CD14-positive monocyte (primary cell): ENCODE measurements around the gene RIMS3. TPM values are rescaled to one million over a fixed set of nuclear protein-coding genes. Genes with fewer than 3 reads are reported as not detected.

ENCODE experiments used
- DNase-seq, 3 donors: peaks; one replicate each; pipeline ENCODE4 v3.0.0-alpha.2; 2011 to 2022
- H2AFZ ChIP-seq: 2 replicates; pipeline ENCODE4 v1.6.0; 2012; ENCODE audit warnings: mild to moderate bottlenecking, low read depth, low read length, inconsistent platforms; ENCODE audit not compliant: insufficient read depth, poor library complexity, severe bottlenecking
- H3K27ac ChIP-seq, 2 donors: 1 replicate in 1 of 2; 2 replicates in 1 of 2; pipeline ENCODE4 v1.5.1; 2012 to 2013; ENCODE audit warnings: low read length in 2 of 2, control low read depth in 1 of 2, inconsistent platforms in 1 of 2, low read depth in 1 of 2, mild to moderate bottlenecking in 1 of 2
- H3K27me3 ChIP-seq, 2 donors: one replicate each; pipeline versions ENCODE4 v1.6.0 to v1.6.1; 2011 to 2013; ENCODE audit warnings: low read length in 2 of 2; ENCODE audit not compliant: control insufficient read depth in 2 of 2, insufficient read depth in 2 of 2
- H3K36me3 ChIP-seq, 2 donors: replicated peaks in 1 of 2; 1 replicate in 1 of 2; 2 replicates in 1 of 2; pipeline versions ENCODE4 v1.5.1 to v1.6.1; 2012 to 2013; ENCODE audit warnings: low read length in 2 of 2, control low read depth in 1 of 2, inconsistent platforms in 1 of 2, mild to moderate bottlenecking in 1 of 2; ENCODE audit not compliant: insufficient read depth in 2 of 2, control insufficient read depth in 1 of 2
- H3K4me1 ChIP-seq, 2 donors: 1 replicate in 1 of 2; 2 replicates in 1 of 2; pipeline versions ENCODE4 v1.5.1 to v1.6.1; 2012 to 2013; ENCODE audit warnings: low read length in 2 of 2, control low read depth in 1 of 2, inconsistent platforms in 1 of 2, mild to moderate bottlenecking in 1 of 2, moderate library complexity in 1 of 2; ENCODE audit not compliant: insufficient read depth in 2 of 2, control insufficient read depth in 1 of 2
- H3K4me2 ChIP-seq: replicated peaks from 2 replicates; pipeline ENCODE3; 2012; ENCODE audit warnings: low read length, moderate library complexity, mild to moderate bottlenecking; ENCODE audit not compliant: poor library complexity, severe bottlenecking; ENCODE audit errors: extremely low read depth
- H3K4me3 ChIP-seq, 3 experiments: fragments of 200-600 bp in 1 of 3; sonication (generic) in 1 of 3; replicated peaks in 1 of 3; 1 replicate in 2 of 3; 2 replicates in 1 of 3; pipeline ENCODE4 v1.5.1; 2011 to 2013; ENCODE audit warnings: low read length in 3 of 3, mild to moderate bottlenecking in 3 of 3, control low read depth in 2 of 3, low read depth in 2 of 3, inconsistent platforms in 1 of 3, moderate library complexity in 1 of 3
- H3K79me2 ChIP-seq: 2 replicates; pipeline ENCODE4 v1.6.0; 2012; ENCODE audit warnings: mild to moderate bottlenecking, control low read depth, inconsistent platforms, low read length, moderate library complexity; ENCODE audit not compliant: insufficient read depth
- H3K9ac ChIP-seq: 2 replicates; pipeline ENCODE4 v1.6.0; 2017; ENCODE audit warnings: low read length, mild to moderate bottlenecking; ENCODE audit not compliant: insufficient read depth, poor library complexity, severe bottlenecking
- H3K9me3 ChIP-seq, 2 donors: replicated peaks in 1 of 2; 1 replicate in 1 of 2; 2 replicates in 1 of 2; pipeline versions ENCODE4 v1.5.1 to v1.6.1; 2012 to 2013; ENCODE audit warnings: low read length in 2 of 2, control low read depth in 1 of 2; ENCODE audit not compliant: control insufficient read depth in 1 of 2, insufficient read depth in 1 of 2
- H4K20me1 ChIP-seq: 2 replicates; pipeline ENCODE4 v1.6.0; 2012; ENCODE audit warnings: mild to moderate bottlenecking, low read length, control low read depth, moderate library complexity; ENCODE audit not compliant: insufficient read depth
- H3K27ac Mint-ChIP-seq, 7 donors: one replicate each; pipeline ENCODE4 v1.8.0; 2020; ENCODE audit warnings: mild to moderate bottlenecking in 7 of 7, mixed read lengths in 7 of 7, moderate library complexity in 6 of 7, inconsistent platforms in 2 of 7
- H3K27me3 Mint-ChIP-seq, 3 donors: one replicate each; pipeline ENCODE4 v1.8.0; 2021 to 2022; ENCODE audit warnings: low read depth in 3 of 3, mild to moderate bottlenecking in 3 of 3, mixed read lengths in 3 of 3, moderate library complexity in 3 of 3, inconsistent platforms in 1 of 3
- H3K36me3 Mint-ChIP-seq, 2 donors: one replicate each; pipeline ENCODE4 v1.8.0; 2020; ENCODE audit warnings: mixed read lengths in 2 of 2, inconsistent platforms in 1 of 2, mild to moderate bottlenecking in 1 of 2
- H3K4me1 Mint-ChIP-seq: one replicate; pipeline ENCODE4 v1.8.0; 2020; ENCODE audit warnings: mild to moderate bottlenecking, mixed read lengths
- H3K4me3 Mint-ChIP-seq, 2 donors: one replicate each; pipeline ENCODE4 v1.8.0; 2020; ENCODE audit warnings: mild to moderate bottlenecking in 2 of 2, mixed read lengths in 2 of 2, moderate library complexity in 1 of 2
- H3K9me3 Mint-ChIP-seq, 7 donors: one replicate each; pipeline ENCODE4 v1.8.0; 2020 to 2022; ENCODE audit warnings: mixed read lengths in 7 of 7, mild to moderate bottlenecking in 6 of 7, moderate library complexity in 6 of 7, inconsistent platforms in 2 of 7
- WGBS: methylation state at CpG from one replicate; pipeline ENCODE4 v1.1.5; 2013; ENCODE audit warnings: missing lambda C conversion rate; ENCODE audit not compliant: insufficient coverage; 5-methylcytosine and 5-hydroxymethylcytosine counted together
- intact Hi-C, 2 donors: fragments of 100-400 bp; cut with micrococcal nuclease; formaldehyde crosslinking; loops; one replicate each; pipeline versions ENCODE4 v1.15.0 to v1.15.1; 2023
- polyA plus RNA-seq, 3 donors: library from polyadenylated mRNA; depleted of rRNA in 1 of 3; unstranded in 2 of 3; stranded (reverse) in 1 of 3; fragments of 300-500 nt in 2 of 3; fragments of >200 nt in 1 of 3; fragmentation: Illumina TruSeq in 2 of 3; gene quantifications; 1 replicate in 2 of 3; 2 replicates in 1 of 3; pipeline ENCODE4 v1.2.3, GENCODE V29; 2012 to 2021
- TF ChIP-seq, protein P1 (sequence below): fragments of 200-600 bp; IDR thresholded peaks from one replicate; pipeline ENCODE4 v1.8.0; 2022; ENCODE audit warnings: antibody characterized with exemption, mild to moderate bottlenecking

The RIMS3 gene
- polyA plus RNA-seq, 3 donors: 0.15 to 1.0 (median 0.26) TPM

DNA sequence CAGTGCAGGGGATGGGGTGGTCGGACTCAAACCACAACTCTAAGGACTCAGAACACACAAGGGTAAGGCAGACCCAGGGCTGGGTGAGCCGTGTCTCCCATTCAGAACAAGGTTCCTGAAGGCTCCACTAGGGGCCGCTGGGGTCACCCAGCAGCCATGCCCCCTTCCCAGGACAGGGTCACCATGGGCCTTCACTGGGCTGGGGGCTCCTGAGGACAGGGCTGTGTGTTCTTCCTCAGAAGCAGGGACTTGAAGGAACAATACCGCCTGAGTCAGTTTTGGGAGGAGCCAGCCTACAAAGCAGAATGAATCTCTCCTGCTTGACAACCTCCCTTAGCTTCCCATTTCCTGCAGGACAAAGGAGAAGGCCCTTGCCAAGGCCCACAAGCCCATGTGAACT is 15.4 kb downstream of the RIMS3 start:
- intact Hi-C loops: no loop called here
- Histone ChIP-seq H3K4me3 (no peak overlapping the region), H4K20me1 (no peaks in the 10 kb centered on the region), H3K9me3 (no peaks in the 10 kb centered on the region), H3K27me3 (peaks cover 0 to 5% of the 10 kb centered on the region in 2 donors), H3K79me2 (no peaks in the 10 kb centered on the region), H3K9ac (no peak overlapping the region), H3K36me3 (no peaks in the 10 kb centered on the region), H2AFZ (no peak overlapping the region), H3K27ac (no peak overlapping the region), H3K4me2 (no peak overlapping the region), H3K4me1 (no peaks in the 10 kb centered on the region)
- WGBS: 39% methylated on average over 3 of the region's 4 CpGs
- Mint-ChIP-seq H3K27me3 (peaks cover 5 to 16% (median 8%) of the 10 kb centered on the region in 3 donors), H3K4me3 (no peak overlapping the region), H3K36me3 (no peaks in the 10 kb centered on the region), H3K4me1 (no peaks in the 10 kb centered on the region), H3K27ac (no peak overlapping the region), H3K9me3 (peaks cover 0 to 3% (median 0%) of the 10 kb centered on the region in 7 donors)
- peak in 2 of 3 donors; percentile 13 for DNase-seq
- TF ChIP-seq, protein P1, sequence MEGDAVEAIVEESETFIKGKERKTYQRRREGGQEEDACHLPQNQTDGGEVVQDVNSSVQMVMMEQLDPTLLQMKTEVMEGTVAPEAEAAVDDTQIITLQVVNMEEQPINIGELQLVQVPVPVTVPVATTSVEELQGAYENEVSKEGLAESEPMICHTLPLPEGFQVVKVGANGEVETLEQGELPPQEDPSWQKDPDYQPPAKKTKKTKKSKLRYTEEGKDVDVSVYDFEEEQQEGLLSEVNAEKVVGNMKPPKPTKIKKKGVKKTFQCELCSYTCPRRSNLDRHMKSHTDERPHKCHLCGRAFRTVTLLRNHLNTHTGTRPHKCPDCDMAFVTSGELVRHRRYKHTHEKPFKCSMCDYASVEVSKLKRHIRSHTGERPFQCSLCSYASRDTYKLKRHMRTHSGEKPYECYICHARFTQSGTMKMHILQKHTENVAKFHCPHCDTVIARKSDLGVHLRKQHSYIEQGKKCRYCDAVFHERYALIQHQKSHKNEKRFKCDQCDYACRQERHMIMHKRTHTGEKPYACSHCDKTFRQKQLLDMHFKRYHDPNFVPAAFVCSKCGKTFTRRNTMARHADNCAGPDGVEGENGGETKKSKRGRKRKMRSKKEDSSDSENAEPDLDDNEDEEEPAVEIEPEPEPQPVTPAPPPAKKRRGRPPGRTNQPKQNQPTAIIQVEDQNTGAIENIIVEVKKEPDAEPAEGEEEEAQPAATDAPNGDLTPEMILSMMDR: peak; percentile 54

DNA sequence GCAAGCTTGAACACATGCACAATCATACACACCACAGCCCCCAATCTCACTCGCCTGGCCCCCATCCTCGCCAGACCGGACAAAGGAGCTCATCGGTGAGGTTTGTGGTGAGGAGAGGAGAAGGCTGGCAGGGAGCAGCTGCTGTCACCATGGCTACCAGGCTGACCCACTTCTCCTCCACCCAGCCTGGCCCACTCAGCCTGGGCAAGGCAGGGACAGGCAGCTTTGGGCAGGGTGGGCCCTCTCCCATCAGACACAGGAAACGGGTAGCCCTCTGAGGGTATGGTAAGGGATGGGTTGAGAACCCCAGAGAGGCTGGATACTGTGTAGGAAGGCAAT is 15.9 kb downstream of the RIMS3 start:
- Histone ChIP-seq H3K4me1 (no peaks in the 10 kb centered on the region), H3K4me2 (no peak overlapping the region), H4K20me1 (no peaks in the 10 kb centered on the region), H3K27ac (no peak overlapping the region), H3K79me2 (no peaks in the 10 kb centered on the region), H3K9ac (no peak overlapping the region), H3K9me3 (no peaks in the 10 kb centered on the region), H2AFZ (no peak overlapping the region), H3K27me3 (peaks cover 0 to 5% of the 10 kb centered on the region in 2 donors), H3K4me3 (no peak overlapping the region), H3K36me3 (no peaks in the 10 kb centered on the region)
- TF ChIP-seq, protein P1: no peak
- intact Hi-C loops: no loop called here
- Mint-ChIP-seq H3K27me3 (peaks cover 4 to 14% (median 8%) of the 10 kb centered on the region in 3 donors), H3K9me3 (peaks cover 0 to 3% (median 0%) of the 10 kb centered on the region in 7 donors), H3K36me3 (no peaks in the 10 kb centered on the region), H3K4me3 (no peak overlapping the region), H3K27ac (no peak overlapping the region), H3K4me1 (no peaks in the 10 kb centered on the region)
- DNase-seq: no peak
- WGBS: 50% methylated on average over 1 of the region's 5 CpGs
